Spinal cord (tissue), 10 donors: ENCODE results near the gene PRSS27. TPM values are rescaled to one million over a fixed set of nuclear protein-coding genes. Genes with fewer than 3 reads are reported as not detected.

ENCODE experiments used
- DNase-seq, 6 donors: peaks; one replicate each; pipeline versions ENCODE4 v3.0.0 to v3.0.0-alpha.2; 2013 to 2015; ENCODE audit warnings: low spot score in 6 of 6, low read depth in 4 of 6
- H3K27ac ChIP-seq: one replicate; pipeline ENCODE4 v1.5.1; 2013; ENCODE audit warnings: low read depth, low read length, control low read depth
- H3K27me3 ChIP-seq: one replicate; pipeline ENCODE4 v1.6.1; 2013; ENCODE audit warnings: low read length; ENCODE audit not compliant: control insufficient read depth, insufficient read depth
- H3K36me3 ChIP-seq: one replicate; pipeline ENCODE4 v1.6.1; 2013; ENCODE audit warnings: low read length; ENCODE audit not compliant: control insufficient read depth, insufficient read depth
- H3K4me1 ChIP-seq: one replicate; pipeline ENCODE4 v1.6.1; 2013; ENCODE audit warnings: low read length; ENCODE audit not compliant: control insufficient read depth, insufficient read depth
- H3K4me3 ChIP-seq: one replicate; pipeline ENCODE4 v1.5.1; 2013; ENCODE audit warnings: low read depth, low read length, control low read depth
- H3K9me3 ChIP-seq: one replicate; pipeline ENCODE4 v1.6.1; 2013; ENCODE audit warnings: low read length; ENCODE audit not compliant: control insufficient read depth, insufficient read depth
- WGBS: methylation state at CpG from one replicate; pipeline ENCODE4 v1.1.5; 2013; ENCODE audit warnings: missing lambda C conversion rate; ENCODE audit not compliant: insufficient coverage; 5-methylcytosine and 5-hydroxymethylcytosine counted together
- polyA plus RNA-seq, 2 donors: library from polyadenylated mRNA; unstranded; fragments of 120-200 nt; gene quantifications; one replicate each; pipeline ENCODE4 v1.2.1, GENCODE V29; 2013; ENCODE audit not compliant: insufficient read length in 2 of 2
- total RNA-seq, 2 donors: library from RNA; depleted of rRNA in 1 of 2; stranded (reverse); fragments of 120-200 nt in 1 of 2; fragments of >200 nt in 1 of 2; gene quantifications; one replicate each; pipeline versions ENCODE4 v1.2.3 to v1.2.4, GENCODE V29; 2013 to 2014
- donor health status: healthy.

The PRSS27 gene
- total and polyA plus RNA-seq, 4 donors, result 2.1 to 11.5 (median 6.1) TPM

DNA sequence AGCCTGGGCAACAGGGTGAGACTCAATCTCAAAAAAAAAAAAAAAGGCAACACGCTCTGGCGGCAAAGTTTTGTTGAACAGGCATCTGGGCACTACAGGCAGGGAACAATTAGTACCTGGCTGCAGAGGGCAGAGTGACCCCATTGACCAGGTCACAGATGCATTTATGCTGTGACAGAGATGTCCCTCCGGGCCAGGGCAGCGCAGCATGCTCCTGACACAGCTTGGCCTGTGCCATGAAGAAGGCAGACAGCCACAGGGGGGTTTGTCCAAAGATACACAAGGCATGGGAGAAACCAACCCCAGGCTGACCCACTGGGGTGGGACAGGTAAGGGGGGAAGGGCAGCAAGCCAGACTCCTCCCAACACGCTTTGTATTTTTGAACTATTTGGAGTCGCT is 24.7 kb upstream of the PRSS27 start:
- DNase-seq, result no peak
- Histone ChIP-seq H3K27ac (no peak overlapping the region), H3K4me3 (no peak overlapping the region), H3K36me3 (peaks cover 17% of the 10 kb centered on the region), H3K27me3 (no peaks in the 10 kb centered on the region), H3K9me3 (no peaks in the 10 kb centered on the region), H3K4me1 (no peaks in the 10 kb centered on the region)
- WGBS, result 88% methylated on average over 6 of the region's 6 CpGs

DNA sequence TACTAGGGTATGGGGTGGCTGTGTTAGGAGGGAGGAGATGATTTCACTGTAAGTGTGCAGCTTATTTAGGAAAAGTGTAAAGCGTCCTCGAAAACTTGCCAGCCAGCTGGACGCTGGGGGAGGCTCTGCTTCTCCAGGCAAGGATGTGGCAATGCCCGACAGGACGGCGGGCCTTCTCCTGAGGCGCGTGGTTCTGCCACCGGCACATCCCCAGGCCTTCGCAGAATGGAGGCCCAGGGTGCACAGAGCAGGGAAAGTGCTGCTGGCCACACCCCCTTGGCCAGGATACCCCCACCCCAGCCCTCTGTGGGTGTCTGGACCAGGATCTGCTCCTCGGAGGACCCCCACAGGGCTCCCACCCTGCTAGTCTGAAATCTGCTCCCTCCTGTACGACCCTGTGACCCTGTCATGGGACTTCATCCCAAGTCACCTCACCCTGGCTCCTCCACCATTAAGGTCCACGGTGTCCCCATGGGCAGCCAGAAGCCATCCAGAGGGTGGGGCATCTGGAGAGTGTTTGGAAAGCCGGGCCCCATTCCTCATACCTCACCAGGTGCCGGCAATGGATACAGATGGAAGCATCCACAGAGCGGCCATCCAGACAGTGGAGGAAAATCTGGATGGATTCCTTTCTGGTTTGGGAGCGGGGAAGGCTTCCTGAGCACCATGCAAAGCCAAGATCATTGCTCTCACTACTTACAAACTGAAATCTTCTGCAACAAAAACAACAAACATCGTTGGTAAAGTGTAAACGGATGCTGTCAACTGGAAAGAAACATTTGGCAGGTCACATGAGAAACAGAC is 23.2 kb upstream of the PRSS27 start:
- Histone ChIP-seq H3K9me3 (no peaks in the 10 kb centered on the region), H3K27ac (no peak overlapping the region), H3K4me1 (no peaks in the 10 kb centered on the region), H3K27me3 (no peaks in the 10 kb centered on the region), H3K36me3 (peaks cover 7% of the 10 kb centered on the region), H3K4me3 (no peak overlapping the region)
- 94% methylated on average over 12 of the region's 19 CpGs for WGBS
- DNase-seq, result no peak

DNA sequence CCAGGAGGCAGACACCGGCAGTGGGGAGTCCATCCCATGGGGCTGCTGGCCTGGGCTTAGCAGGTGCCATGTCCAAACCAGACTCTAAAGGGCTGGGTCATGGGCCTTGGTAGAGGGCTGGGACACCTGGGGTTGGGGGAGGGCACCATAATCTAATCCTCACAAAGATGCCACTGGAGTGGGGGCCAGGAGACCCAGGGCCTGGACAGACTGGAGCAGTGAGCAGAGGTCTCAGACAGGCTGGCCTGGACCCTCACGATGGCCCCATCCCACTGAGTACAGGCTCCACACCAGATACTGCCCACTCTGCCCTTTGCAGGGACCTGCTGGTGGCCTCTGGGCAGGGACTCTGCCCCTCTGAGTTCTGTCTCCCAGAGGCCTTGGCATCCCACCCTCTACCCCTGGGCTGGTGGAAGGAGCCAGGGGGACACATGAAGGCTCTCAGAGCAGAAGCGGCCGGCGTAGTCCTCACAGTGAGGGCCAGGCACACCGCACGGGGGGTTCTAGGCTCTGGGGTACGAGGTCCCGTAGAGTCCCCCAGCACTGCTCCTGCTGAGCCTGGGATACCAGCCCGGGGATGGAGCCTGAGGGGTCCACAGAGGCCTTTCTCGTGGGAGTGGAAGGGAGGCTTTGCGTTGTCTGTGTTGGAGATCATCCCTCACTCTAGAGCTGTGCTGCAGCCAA is 22.4 kb upstream of the PRSS27 start:
- Histone ChIP-seq H3K27ac (no peak overlapping the region), H3K27me3 (no peaks in the 10 kb centered on the region), H3K4me1 (no peaks in the 10 kb centered on the region), H3K9me3 (no peaks in the 10 kb centered on the region), H3K36me3 (peaks cover 7% of the 10 kb centered on the region), H3K4me3 (no peak overlapping the region)
- 93% methylated on average over 9 of the region's 12 CpGs for WGBS
- DNase-seq, result no peak

DNA sequence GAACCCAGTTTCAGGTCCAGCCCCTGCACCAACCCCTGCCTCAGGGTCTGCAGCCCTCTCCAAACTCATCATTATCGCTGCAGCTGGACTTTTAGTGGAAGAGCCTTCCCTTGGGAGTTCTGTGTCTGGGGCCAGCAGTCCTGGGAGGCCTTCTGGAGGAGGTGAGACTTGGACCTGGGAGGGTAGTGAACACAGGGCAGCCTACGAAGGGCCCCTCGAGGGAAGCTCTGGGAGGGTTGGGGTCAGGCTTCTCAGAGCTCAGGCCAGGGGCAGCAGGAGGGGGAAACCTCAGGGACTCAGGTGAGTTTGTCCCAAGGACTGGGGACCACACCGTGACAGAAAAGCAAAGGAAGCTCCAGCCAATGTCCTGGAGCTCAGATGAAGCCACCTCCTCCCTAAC is 21.1 kb upstream of the PRSS27 start:
- Histone ChIP-seq H3K27me3 (no peaks in the 10 kb centered on the region), H3K9me3 (no peaks in the 10 kb centered on the region), H3K4me3 (no peak overlapping the region), H3K36me3 (peaks cover 7% of the 10 kb centered on the region), H3K27ac (no peak overlapping the region), H3K4me1 (no peaks in the 10 kb centered on the region)
- no peak for DNase-seq
- WGBS, result 98% methylated on average over 3 of the region's 4 CpGs

DNA sequence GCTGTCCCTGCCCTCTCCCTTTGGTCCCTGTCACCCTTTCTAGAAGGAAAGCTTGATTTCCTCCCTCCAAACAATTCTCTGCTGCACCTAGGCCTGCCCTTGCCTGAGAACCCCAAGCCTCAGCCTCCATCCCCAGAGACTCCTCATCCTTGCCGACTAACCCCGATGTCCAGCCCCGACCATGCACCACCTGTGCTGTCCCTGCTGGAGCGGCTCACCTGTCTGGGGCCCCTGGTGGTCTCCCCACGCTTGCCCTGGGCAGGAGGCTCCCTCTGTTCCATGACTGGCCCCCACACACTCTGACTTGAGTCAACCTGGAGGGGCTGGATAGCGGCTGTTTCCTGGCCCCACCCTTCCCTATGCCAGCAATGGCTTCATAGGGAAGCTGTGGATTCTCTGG is 20.5 kb upstream of the PRSS27 start:
- no peaks in the 10 kb centered on the region for H3K4me1 ChIP-seq
- no peaks in the 10 kb centered on the region for H3K9me3 ChIP-seq
- DNase-seq, result no peak
- H3K27ac ChIP-seq, result no peak overlapping the region
- no peak overlapping the region for H3K4me3 ChIP-seq
- H3K36me3 ChIP-seq, result peaks cover 4% of the 10 kb centered on the region
- no peaks in the 10 kb centered on the region for H3K27me3 ChIP-seq
- WGBS, result 89% methylated on average over 5 of the region's 6 CpGs

DNA sequence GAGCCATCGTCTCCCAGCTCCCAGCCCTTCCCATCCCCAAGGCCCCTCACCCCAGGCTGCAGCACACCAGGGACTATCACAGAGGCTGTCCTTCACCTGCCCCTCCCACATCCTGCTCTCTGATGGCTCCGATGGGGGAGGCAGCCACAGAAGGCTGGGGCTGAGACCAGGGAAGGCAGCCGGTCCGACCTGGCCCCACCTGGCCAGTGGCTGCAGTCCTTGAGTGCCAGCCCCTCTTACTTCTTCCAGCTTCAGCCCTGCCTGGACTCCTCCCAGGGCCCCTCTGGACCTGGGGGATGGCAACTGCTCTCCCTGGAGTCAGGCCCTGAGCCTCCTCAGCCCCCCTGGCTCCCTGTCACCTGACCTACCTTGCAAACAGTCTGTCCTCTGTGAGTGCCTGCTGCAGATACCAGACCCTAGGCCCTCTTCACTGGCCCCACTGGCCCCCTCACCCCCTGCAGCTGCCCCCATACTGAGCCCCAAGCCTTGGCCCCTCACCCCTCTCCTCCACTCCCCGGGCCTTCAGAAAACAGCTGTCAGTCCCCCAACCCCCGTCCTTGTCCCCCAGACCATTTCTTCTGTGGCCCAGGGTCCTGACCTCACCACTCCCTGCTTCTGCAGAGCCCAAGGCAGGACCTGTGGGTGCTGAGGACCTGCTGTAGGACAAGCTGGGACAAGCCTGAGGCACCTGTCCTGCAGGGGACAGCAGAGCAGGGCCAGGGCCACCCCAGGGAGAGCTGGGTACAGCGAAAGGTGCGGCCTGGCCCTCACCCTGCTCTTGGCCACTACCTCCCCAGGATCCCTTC is 19.8 kb upstream of the PRSS27 start:
- H3K27ac ChIP-seq, result no peak overlapping the region
- WGBS, result 53% methylated on average over 7 of the region's 8 CpGs
- H3K4me3 ChIP-seq, result no peak overlapping the region
- no peaks in the 10 kb centered on the region for H3K9me3 ChIP-seq
- no peaks in the 10 kb centered on the region for H3K4me1 ChIP-seq
- H3K36me3 ChIP-seq, result peaks cover 4% of the 10 kb centered on the region
- DNase-seq, result no peak
- no peaks in the 10 kb centered on the region for H3K27me3 ChIP-seq

DNA sequence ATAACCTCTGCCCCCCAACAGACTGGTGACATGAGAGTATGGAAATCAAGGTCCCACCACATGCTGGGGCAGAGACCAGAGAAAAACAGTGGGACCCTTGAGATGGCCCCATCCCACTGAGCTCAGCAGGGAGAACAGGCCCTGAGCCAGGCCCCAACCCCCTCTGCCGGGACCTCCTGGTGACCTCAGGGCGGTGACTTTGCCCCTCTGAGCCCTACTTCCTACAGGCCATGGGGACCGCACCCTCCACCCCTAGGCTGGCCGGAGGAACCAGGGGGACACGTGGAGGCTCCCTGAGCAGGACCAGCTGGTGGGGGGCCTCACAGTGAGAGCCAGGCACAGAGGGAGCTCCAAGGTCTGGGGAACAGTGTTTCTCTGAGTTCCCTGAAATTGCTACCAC is 18.6 kb upstream of the PRSS27 start:
- no peaks in the 10 kb centered on the region for H3K9me3 ChIP-seq
- H3K27me3 ChIP-seq, result no peaks in the 10 kb centered on the region
- H3K27ac ChIP-seq, result no peak overlapping the region
- H3K4me3 ChIP-seq, result no peak overlapping the region
- H3K4me1 ChIP-seq, result no peaks in the 10 kb centered on the region
- H3K36me3 ChIP-seq, result peaks cover 4% of the 10 kb centered on the region
- DNase-seq, result no peak
- WGBS, result 66% methylated on average over 5 of the region's 5 CpGs

DNA sequence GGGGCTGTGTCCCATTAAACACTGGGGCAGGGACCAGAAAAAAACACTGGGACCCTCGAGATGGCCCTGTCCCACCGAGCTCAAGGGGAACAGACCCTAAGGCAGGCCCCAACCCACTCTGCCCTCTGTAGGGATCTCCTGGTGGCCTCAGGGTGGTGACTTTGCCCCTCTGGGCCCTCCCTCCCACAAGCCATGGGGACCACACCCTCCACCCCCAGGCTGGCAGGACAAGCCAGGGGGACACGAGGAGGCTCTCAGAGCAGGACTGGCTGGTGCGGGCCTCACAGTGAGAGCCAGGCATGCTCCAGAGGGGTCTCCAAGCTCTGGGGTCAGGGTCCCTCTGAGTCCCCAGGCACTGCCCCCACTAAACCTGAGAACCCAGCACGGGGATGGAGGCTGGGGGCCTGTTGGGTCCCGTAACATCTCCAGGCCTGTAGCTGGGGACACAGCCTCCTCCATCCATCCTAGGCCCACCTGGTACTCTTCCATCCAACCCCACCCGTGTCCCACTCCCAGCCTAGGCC is 17.9 kb upstream of the PRSS27 start:
- H3K4me1 ChIP-seq, result no peaks in the 10 kb centered on the region

DNA sequence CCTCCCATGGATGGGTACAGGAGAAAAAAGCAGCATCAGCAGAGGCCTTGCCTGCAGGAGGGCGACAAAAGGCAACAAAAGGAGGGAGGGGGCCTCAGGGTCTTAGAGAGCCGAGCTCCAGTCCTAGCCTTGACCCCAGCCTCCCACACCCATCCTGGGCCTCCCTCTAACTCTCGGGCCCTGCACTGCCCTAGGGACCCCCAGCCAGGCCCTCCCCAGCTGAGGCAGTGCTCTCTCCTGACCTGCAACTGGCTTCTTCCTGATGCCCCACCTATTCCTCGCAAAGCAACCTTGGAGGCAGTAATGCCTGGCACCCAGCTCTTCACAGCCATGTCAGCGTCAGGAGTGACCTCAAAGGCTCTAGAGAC is 17.2 kb upstream of the PRSS27 start:
- Histone ChIP-seq H3K27ac (no peak overlapping the region), H3K36me3 (no peaks in the 10 kb centered on the region), H3K4me3 (no peak overlapping the region), H3K27me3 (no peaks in the 10 kb centered on the region), H3K4me1 (no peaks in the 10 kb centered on the region), H3K9me3 (no peaks in the 10 kb centered on the region)
- WGBS, result 55% methylated on average over 3 of the region's 5 CpGs
- DNase-seq, result no peak

More for the DNA sequence above, 17.9 kb upstream of the PRSS27 start:
- no peak overlapping the region for H3K27ac ChIP-seq
- no peak for DNase-seq
- WGBS, result 76% methylated on average over 7 of the region's 7 CpGs
- no peaks in the 10 kb centered on the region for H3K27me3 ChIP-seq
- no peaks in the 10 kb centered on the region for H3K9me3 ChIP-seq
- peaks cover 2% of the 10 kb centered on the region for H3K36me3 ChIP-seq
- no peak overlapping the region for H3K4me3 ChIP-seq
